Measurements from ENCODE around the gene PRKAG2. TPM values are rescaled to one million over a fixed set of nuclear protein-coding genes. Genes with fewer than 3 reads are reported as not detected.

The PRKAG2 gene
- total and polyA plus RNA-seq, 2 of the 13 experiments (the other 11 are each of a cell fraction or from before 2014, with no cell fraction given): 0.90 to 1.3 TPM

DNA sequence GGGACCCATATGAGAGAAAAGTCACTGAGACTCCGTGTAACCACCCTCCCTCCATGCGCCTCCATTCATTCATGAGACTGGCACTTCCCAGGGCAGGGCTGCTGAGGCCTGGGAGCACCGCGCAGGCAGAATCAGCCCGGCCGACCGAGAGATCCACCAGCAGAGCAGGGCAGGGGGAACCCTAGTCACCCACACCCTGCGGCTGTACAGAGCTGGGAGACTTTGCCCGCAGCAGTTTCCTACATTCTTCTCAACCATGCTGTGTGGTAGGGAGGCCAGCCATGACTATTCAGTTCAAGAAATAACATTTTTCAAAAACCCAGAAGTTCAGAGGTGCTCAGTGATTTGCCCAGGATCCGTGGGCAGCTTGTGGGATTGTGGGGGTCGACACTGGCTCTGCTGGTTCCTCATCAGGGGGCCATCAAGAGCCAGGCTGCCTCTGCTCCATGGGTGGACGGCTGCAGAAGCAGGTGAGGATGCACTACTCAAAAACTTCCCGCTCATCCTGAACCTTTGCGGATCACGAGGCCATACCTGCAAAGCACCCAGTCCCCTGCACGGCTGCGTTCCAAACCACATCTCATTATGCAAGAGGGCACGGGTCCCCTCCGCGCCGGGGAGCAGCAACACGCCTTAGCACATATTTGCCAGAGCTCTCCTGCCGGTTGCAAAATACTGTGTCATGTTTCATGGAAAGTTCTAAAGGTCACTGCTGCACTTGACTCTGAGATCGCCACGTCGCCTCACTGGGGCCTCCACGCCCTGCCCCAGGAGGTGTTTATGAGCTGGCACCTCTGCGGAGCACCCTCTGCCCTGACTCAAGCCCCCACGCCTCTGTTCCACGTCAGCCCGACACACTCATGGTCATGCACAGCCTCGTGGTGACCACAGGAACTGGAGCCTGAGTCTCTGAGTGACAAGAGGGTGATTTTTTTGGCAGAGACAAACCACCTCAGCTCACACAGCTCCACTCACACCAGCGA lies 132.0 kb downstream of the PRKAG2 start (continued):
- TF ChIP-seq, protein P1, sequence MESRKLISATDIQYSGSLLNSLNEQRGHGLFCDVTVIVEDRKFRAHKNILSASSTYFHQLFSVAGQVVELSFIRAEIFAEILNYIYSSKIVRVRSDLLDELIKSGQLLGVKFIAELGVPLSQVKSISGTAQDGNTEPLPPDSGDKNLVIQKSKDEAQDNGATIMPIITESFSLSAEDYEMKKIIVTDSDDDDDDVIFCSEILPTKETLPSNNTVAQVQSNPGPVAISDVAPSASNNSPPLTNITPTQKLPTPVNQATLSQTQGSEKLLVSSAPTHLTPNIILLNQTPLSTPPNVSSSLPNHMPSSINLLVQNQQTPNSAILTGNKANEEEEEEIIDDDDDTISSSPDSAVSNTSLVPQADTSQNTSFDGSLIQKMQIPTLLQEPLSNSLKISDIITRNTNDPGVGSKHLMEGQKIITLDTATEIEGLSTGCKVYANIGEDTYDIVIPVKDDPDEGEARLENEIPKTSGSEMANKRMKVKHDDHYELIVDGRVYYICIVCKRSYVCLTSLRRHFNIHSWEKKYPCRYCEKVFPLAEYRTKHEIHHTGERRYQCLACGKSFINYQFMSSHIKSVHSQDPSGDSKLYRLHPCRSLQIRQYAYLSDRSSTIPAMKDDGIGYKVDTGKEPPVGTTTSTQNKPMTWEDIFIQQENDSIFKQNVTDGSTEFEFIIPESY (CRISPR knock-in tag; IDR thresholded peaks at IDR 0.05): peak; percentile 85
- TF ChIP-seq NR1H2 (CRISPR knock-in tag; IDR thresholded peaks at IDR 0.05; ENCODE audit: borderline replicate concordance, low read depth) (no peak), GFI1 (CRISPR knock-in tag; IDR thresholded peaks at IDR 0.05; ENCODE audit: borderline replicate concordance) (0 out of 2 replicates have a peak, but pooled peaks have one; percentile 29), PCBP1 (IDR thresholded peaks at IDR 0.05; ENCODE audit: borderline replicate concordance, low read depth, low read length) (no peak), ZNF282 (IDR thresholded peaks at IDR 0.05; ENCODE audit: partially characterized antibody) (no peak), MED13 (CRISPR knock-in tag; IDR thresholded peaks at IDR 0.05) (no peak), ZBTB42 (CRISPR knock-in tag; IDR thresholded peaks at IDR 0.05) (no peak; the same call in 1 of the 2 replicates), PAX8 (CRISPR knock-in tag; IDR thresholded peaks at IDR 0.05; ENCODE audit: borderline replicate concordance) (no peak), NPAS2 (CRISPR knock-in tag; IDR thresholded peaks at IDR 0.05; ENCODE audit: borderline replicate concordance) (no peak)
- TF ChIP-seq, protein P2, sequence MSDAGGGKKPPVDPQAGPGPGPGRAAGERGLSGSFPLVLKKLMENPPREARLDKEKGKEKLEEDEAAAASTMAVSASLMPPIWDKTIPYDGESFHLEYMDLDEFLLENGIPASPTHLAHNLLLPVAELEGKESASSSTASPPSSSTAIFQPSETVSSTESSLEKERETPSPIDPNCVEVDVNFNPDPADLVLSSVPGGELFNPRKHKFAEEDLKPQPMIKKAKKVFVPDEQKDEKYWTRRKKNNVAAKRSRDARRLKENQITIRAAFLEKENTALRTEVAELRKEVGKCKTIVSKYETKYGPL (CRISPR knock-in tag; IDR thresholded peaks at IDR 0.05): peak; percentile 97
- TF ChIP-seq, protein P3, sequence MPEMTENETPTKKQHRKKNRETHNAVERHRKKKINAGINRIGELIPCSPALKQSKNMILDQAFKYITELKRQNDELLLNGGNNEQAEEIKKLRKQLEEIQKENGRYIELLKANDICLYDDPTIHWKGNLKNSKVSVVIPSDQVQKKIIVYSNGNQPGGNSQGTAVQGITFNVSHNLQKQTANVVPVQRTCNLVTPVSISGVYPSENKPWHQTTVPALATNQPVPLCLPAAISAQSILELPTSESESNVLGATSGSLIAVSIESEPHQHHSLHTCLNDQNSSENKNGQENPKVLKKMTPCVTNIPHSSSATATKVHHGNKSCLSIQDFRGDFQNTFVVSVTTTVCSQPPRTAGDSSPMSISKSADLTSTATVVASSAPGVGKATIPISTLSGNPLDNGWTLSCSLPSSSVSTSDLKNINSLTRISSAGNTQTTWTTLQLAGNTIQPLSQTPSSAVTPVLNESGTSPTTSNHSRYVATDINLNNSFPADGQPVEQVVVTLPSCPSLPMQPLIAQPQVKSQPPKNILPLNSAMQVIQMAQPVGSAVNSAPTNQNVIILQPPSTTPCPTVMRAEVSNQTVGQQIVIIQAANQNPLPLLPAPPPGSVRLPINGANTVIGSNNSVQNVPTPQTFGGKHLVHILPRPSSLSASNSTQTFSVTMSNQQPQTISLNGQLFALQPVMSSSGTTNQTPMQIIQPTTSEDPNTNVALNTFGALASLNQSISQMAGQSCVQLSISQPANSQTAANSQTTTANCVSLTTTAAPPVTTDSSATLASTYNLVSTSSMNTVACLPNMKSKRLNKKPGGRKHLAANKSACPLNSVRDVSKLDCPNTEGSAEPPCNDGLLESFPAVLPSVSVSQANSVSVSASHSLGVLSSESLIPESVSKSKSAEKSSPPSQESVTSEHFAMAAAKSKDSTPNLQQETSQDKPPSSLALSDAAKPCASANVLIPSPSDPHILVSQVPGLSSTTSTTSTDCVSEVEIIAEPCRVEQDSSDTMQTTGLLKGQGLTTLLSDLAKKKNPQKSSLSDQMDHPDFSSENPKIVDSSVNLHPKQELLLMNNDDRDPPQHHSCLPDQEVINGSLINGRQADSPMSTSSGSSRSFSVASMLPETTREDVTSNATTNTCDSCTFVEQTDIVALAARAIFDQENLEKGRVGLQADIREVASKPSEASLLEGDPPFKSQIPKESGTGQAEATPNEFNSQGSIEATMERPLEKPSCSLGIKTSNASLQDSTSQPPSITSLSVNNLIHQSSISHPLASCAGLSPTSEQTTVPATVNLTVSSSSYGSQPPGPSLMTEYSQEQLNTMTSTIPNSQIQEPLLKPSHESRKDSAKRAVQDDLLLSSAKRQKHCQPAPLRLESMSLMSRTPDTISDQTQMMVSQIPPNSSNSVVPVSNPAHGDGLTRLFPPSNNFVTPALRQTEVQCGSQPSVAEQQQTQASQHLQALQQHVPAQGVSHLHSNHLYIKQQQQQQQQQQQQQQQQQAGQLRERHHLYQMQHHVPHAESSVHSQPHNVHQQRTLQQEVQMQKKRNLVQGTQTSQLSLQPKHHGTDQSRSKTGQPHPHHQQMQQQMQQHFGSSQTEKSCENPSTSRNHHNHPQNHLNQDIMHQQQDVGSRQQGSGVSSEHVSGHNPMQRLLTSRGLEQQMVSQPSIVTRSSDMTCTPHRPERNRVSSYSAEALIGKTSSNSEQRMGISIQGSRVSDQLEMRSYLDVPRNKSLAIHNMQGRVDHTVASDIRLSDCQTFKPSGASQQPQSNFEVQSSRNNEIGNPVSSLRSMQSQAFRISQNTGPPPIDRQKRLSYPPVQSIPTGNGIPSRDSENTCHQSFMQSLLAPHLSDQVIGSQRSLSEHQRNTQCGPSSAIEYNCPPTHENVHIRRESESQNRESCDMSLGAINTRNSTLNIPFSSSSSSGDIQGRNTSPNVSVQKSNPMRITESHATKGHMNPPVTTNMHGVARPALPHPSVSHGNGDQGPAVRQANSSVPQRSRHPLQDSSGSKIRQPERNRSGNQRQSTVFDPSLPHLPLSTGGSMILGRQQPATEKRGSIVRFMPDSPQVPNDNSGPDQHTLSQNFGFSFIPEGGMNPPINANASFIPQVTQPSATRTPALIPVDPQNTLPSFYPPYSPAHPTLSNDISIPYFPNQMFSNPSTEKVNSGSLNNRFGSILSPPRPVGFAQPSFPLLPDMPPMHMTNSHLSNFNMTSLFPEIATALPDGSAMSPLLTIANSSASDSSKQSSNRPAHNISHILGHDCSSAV (CRISPR knock-in tag; IDR thresholded peaks at IDR 0.05; ENCODE audit: borderline replicate concordance): no peak
- TF ChIP-seq, protein P4, sequence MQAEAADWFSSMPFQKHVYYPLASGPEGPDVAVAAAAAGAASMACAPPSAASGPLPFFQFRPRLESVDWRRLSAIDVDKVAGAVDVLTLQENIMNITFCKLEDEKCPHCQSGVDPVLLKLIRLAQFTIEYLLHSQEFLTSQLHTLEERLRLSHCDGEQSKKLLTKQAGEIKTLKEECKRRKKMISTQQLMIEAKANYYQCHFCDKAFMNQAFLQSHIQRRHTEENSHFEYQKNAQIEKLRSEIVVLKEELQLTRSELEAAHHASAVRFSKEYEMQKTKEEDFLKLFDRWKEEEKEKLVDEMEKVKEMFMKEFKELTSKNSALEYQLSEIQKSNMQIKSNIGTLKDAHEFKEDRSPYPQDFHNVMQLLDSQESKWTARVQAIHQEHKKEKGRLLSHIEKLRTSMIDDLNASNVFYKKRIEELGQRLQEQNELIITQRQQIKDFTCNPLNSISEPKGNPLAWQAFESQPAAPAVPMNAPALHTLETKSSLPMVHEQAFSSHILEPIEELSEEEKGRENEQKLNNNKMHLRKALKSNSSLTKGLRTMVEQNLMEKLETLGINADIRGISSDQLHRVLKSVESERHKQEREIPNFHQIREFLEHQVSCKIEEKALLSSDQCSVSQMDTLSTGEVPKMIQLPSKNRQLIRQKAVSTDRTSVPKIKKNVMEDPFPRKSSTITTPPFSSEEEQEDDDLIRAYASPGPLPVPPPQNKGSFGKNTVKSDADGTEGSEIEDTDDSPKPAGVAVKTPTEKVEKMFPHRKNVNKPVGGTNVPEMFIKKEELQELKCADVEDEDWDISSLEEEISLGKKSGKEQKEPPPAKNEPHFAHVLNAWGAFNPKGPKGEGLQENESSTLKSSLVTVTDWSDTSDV (CRISPR knock-in tag; IDR thresholded peaks at IDR 0.05): no peak
- TF ChIP-seq, protein P5, sequence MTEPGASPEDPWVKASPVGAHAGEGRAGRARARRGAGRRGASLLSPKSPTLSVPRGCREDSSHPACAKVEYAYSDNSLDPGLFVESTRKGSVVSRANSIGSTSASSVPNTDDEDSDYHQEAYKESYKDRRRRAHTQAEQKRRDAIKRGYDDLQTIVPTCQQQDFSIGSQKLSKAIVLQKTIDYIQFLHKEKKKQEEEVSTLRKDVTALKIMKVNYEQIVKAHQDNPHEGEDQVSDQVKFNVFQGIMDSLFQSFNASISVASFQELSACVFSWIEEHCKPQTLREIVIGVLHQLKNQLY (CRISPR knock-in tag; IDR thresholded peaks at IDR 0.05): peak; percentile 86
